A549 treated with GW870086 at 1 μM for 4 hours (cell line): ENCODE measurements around the gene TMEM236. TPM values are rescaled to one million over a fixed set of nuclear protein-coding genes. Genes with fewer than 3 reads are reported as not detected.

Experiments used
- total RNA-seq: library from RNA; stranded (reverse); fragments of 200-300 nt; extraction: Qiagen RNA extraction; gene quantifications from 5 replicates; pipeline ENCODE4 v1.2.3, GENCODE V29; 2022; ENCODE audit warnings: low read depth

The TMEM236 gene, protein sequence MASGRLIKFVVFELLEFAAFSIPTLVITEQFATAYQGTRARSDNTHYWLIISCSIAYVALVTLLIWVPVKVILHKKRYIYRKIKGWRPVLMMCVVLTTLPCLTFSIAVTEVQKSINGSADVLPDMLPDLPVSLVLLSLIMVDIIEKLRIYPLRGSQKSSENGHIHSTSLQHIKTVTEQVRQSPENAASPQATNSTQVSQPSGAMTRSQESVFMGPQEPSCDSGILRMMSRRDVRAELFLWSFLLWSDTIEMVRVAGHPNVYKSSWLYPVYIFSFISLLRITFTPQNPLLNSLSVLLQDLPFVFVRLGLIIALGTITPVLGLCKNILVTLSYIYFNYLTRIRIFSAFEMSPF
- total RNA-seq = 0.02 to 0.05 TPM (median 0.05 TPM) in 4 of 5 replicates, not detected in the other

DNA sequence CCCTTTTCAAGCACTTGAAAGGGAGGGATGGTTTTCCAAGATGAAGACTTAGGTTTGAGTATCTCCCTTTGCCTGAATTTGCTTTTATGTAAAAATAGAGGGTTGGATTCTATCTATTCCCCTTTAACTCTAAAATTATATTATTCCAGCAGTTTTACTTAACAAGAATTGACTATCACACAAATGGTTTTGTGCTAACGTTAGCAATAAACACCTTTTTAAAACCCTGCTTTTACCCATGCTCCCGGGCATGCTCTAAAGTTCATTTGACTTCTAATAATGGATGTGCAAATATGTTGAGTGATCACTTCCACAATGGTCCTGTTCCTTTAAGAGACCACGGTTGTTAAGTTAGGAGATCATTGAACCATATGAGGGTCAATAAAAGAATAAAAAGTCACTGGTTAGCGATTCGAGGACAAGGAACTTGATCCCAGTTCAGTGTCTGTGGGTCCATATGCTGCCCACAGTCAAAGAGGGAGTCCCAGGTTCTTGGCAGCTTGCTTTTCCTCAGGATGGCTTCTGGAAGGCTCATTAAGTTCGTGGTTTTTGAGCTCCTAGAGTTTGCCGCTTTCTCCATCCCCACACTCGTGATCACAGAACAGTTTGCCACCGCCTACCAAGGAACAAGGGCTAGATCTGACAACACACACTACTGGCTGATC is at the start of gene TMEM236:
Gene TMEM236 (plus strand): TSS at position 421 of the 665 bp plus-strand sequence. CDS start 95 bp downstream, at position 516.

GRCh38 chr10:17808971-17809841 is 57.2 kb downstream of the TMEM236 start, which contains the start of gene MRC1:
Gene MRC1 (plus strand): TSS chr10:17809348. CDS start chr10:17809466, 118 bp downstream.

Other genes starting within 250 kb of the TMEM236 start
- gene HACD1, start 134.8 kb upstream of the TMEM236 start, total RNA-seq = 35.3 to 65.4 TPM (median 61.2 TPM) in 5 replicates
- 20.8 to 27.0 TPM (median 24.8 TPM) in 5 replicates for gene STAM, start 108.0 kb upstream of the TMEM236 start, total RNA-seq
- gene MRC1, start 57.1 kb downstream of the TMEM236 start, total RNA-seq = 0.02 to 0.06 TPM (median 0.03 TPM) in 4 of 5 replicates, not detected in the other
- gene SLC39A12, start 199.7 kb downstream of the TMEM236 start, total RNA-seq = not detected in 5 replicates